ENCODE data around the gene TOMM22.

Gene TOMM22

GRCh38 chr22:38733724-38734381 is 52.1 kb downstream of the TOMM22 start:
- no peak for DNase-seq (ENCODE audit: low read depth in 2 of 2)

- no peak for DNase-seq (ENCODE audit: low read depth in 2 of 2)
Observed at GRCh38 chr22:38734421-38735100, 52.8 kb downstream of the TOMM22 start.

Measured in stimulated activated CD4-positive, alpha-beta T cell treated with anti-CD3 and anti-CD28 coated beads, Interleukin-12 subunit alpha, Interleukin-12 subunit beta, amount 100 ng/mL, for 24 hours (primary cell).